Keratinocyte (primary cell): ENCODE measurements around the gene CTNND1.

ENCODE experiments used
- CTCF ChIP-seq, 3 experiments: IDR thresholded peaks in 1 of 3; conservative IDR thresholded peaks in 1 of 3; optimal IDR thresholded peaks in 1 of 3; 2 replicates in 2 of 3; 3 replicates in 1 of 3; pipeline versions ENCODE3 to v1.5.1; 2011; ENCODE audit warnings: low read length in 3 of 3, mild to moderate bottlenecking in 3 of 3, moderate library complexity in 2 of 3, control low read depth in 1 of 3, inconsistent platforms in 1 of 3; ENCODE audit not compliant: insufficient read depth in 2 of 3; ENCODE audit errors: extremely low read depth in 1 of 3
- EZH2 ChIP-seq: IDR thresholded peaks from one replicate; pipeline ENCODE4 v1.6.1; 2012; ENCODE audit warnings: inconsistent platforms, mild to moderate bottlenecking, low read length, moderate library complexity

GRCh38 chr11:57727185-57727584 is 34.4 kb upstream of the CTNND1 start:
- no peak for TF ChIP-seq CTCF (optimal IDR thresholded peaks at IDR 0.05 in 1 of 3, IDR thresholded peaks at IDR 0.05 in 1 of 3, conservative IDR thresholded peaks at IDR 0.05 in 1 of 3; ENCODE audit: extremely low read depth in 1 of 3, insufficient read depth in 2 of 3, low read length in 3 of 3)
- no peak for TF ChIP-seq EZH2
